ENCODE results near the gene POLR3E. TPM values are rescaled to one million over a fixed set of nuclear protein-coding genes. Genes with fewer than 3 reads are reported as not detected.
A peak's percentile ranks its signal among the peaks of the same experiment; 100 is the strongest.

The POLR3E gene
- total RNA-seq, 4 donors from 2014 or later = 34.9 to 55.4 (median 48.3) TPM

- Histone ChIP-seq H3K9me3 (no peaks in the 10 kb centered on the region), H3K4me3 (no peak overlapping the region), H3K27me3 (no peaks in the 10 kb centered on the region), H3K4me1 (peaks cover 7 to 89% (median 27%) of the 10 kb centered on the region in 3 donors), H3K36me3 (peaks cover 0 to 5% of the 10 kb centered on the region in 2 donors), H3K27ac (peak overlapping the region; percentile 88 to 97 (median 96))
- no peak for TF ChIP-seq EP300 (IDR thresholded peaks at IDR 0.05)
- TF ChIP-seq POLR2AphosphoS5 (IDR thresholded peaks at IDR 0.05) = peak; percentile 33
- WGBS, 2 donors (ENCODE audit: low coverage in 1 of 2) = 25 to 31% methylated on average over 3 of the region's 3 CpGs
- ATAC-seq = no peak
These were observed 72.1 kb downstream of the POLR3E start for GRCh38 chr16:22369221-22369811.

- Histone ChIP-seq H3K27me3 (no peaks in the 10 kb centered on the region), H3K4me3 (no peak overlapping the region), H3K9me3 (no peaks in the 10 kb centered on the region), H3K27ac (peak overlapping the region; percentile 88 to 97 (median 96)), H3K36me3 (no peaks in the 10 kb centered on the region), H3K4me1 (peaks cover 7 to 84% (median 31%) of the 10 kb centered on the region in 3 donors)
- 25 to 27% methylated on average over 2 of the region's 2 CpGs for WGBS, 2 donors (ENCODE audit: low coverage in 1 of 2)
- TF ChIP-seq POLR2A (IDR thresholded peaks at IDR 0.05) (no peak), POLR2AphosphoS5 (IDR thresholded peaks at IDR 0.05) (peak; percentile 95), EP300 (IDR thresholded peaks at IDR 0.05) (peak; percentile 79), CTCF (IDR thresholded peaks at IDR 0.05) (no peak)
- ATAC-seq = peak; percentile 58
These were observed 73.0 kb downstream of the POLR3E start for GRCh38 chr16:22370038-22370820.

- no peak for TF ChIP-seq EP300 (IDR thresholded peaks at IDR 0.05)
- no peak for TF ChIP-seq POLR2A (IDR thresholded peaks at IDR 0.05)
- TF ChIP-seq CTCF (IDR thresholded peaks at IDR 0.05) = no peak
- no peak for TF ChIP-seq POLR2AphosphoS5 (IDR thresholded peaks at IDR 0.05)
- Histone ChIP-seq H3K4me1 (peaks cover 7 to 61% (median 29%) of the 10 kb centered on the region in 3 donors), H3K4me3 (peak overlapping the region; percentile 68 to 97), H3K27ac (peak overlapping the region; percentile 75 to 97 (median 96)), H3K9me3 (no peaks in the 10 kb centered on the region), H3K36me3 (no peaks in the 10 kb centered on the region), H3K27me3 (no peaks in the 10 kb centered on the region)
- ATAC-seq = no peak
- WGBS, 2 donors (ENCODE audit: low coverage in 1 of 2) = 21 to 22% methylated on average over 14 of the region's 14 CpGs
These were observed 75.9 kb downstream of the POLR3E start for GRCh38 chr16:22372882-22373661.

- no peak for ATAC-seq
- Histone ChIP-seq H3K27ac (peak overlapping the region; percentile 75 to 97 (median 96)), H3K4me1 (peaks cover 6 to 54% (median 28%) of the 10 kb centered on the region in 3 donors), H3K9me3 (no peaks in the 10 kb centered on the region), H3K36me3 (no peaks in the 10 kb centered on the region), H3K4me3 (peak overlapping the region; percentile 68 to 97), H3K27me3 (no peaks in the 10 kb centered on the region)
- WGBS, 2 donors (ENCODE audit: low coverage in 1 of 2) = no CpG with 5 or more reads among the region's 51 CpGs
- TF ChIP-seq POLR2A (IDR thresholded peaks at IDR 0.05) = no peak
- TF ChIP-seq POLR2AphosphoS5 (IDR thresholded peaks at IDR 0.05) = peak; percentile 25
These were observed 76.6 kb downstream of the POLR3E start for GRCh38 chr16:22373662-22374310.

- WGBS, 2 donors (ENCODE audit: low coverage in 1 of 2) = 0% methylated on average over 5 of the region's 96 CpGs; no CpG with 5 or more reads in 1 of the 2 donors
- TF ChIP-seq POLR2A (IDR thresholded peaks at IDR 0.05) = peak; percentile 92 to 93
- TF ChIP-seq POLR2AphosphoS5 (IDR thresholded peaks at IDR 0.05) = peak; percentile 95
- TF ChIP-seq EP300 (IDR thresholded peaks at IDR 0.05) = no peak
- no peak for TF ChIP-seq CTCF (IDR thresholded peaks at IDR 0.05)
- peak; percentile 96 for ATAC-seq
- no peaks in the 10 kb centered on the region for H3K9me3 ChIP-seq
- H3K27me3 ChIP-seq = no peaks in the 10 kb centered on the region
- no peaks in the 10 kb centered on the region for H3K36me3 ChIP-seq
- peaks cover 0 to 47% (median 22%) of the 10 kb centered on the region in 3 donors for H3K4me1 ChIP-seq
- H3K4me3 ChIP-seq = peak within 1 kb of the TSS; percentile 68 to 97
- peak within 1 kb of the TSS; percentile 75 to 97 (median 96) for H3K27ac ChIP-seq
These were observed 77.3 kb downstream of the POLR3E start, which contains the start of gene CDR2 for GRCh38 chr16:22374311-22375116. Gene CDR2, minus strand, starts transcription at chr16:22374619. Its CDS starts 310 bp downstream, at chr16:22374309.

Data from gastroesophageal sphincter (tissue), 4 donors.